GM18502 (cell line): ENCODE data around the gene XBP1.
"Not testable (repeated sequence)": the region's sequence is repeated elsewhere in the genome, so short reads cannot be mapped to it uniquely, and the experiment has no call there.

Experiments
- ATAC-seq: cut with Tn5 transposase; IDR thresholded peaks from one replicate; pipeline ENCODE4 v1.9.1; 2021; ENCODE audit warnings: mild to moderate bottlenecking; ENCODE audit not compliant: unreplicated experiment, poor library complexity

The XBP1 gene

DNA sequence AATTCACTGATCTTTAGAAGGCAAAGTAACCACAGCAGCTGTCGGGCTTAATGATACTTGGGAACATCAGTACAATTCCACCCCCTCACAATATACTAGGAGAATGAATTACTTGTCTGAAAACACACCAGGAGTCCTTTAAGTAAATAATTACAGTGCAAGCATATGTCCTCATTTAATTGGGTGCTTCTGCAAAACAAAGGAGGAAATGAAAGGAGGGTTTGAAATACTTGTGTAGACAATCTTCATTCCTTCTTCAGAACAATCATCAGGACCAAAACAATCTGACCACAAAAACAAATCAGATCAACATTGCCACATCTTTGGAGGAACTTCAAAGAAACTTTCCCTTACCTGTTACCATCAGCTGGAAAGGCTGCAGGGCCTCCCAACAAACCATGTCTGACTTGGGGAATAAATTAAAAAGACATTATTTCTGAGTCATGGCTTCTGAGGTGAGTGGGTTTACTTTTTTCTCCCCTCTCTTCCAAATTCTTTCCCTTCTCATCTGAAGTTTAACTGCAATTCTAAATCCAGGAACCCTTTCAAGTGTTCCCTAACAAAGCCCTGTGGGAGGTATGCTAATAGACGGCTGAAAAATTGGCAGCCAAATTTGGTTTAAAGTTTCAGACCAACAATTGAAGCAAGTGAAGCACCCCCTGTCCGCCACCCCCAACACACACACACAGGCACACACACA, 40.4 kb downstream of the XBP1 start:
- ATAC-seq, result no peak

DNA sequence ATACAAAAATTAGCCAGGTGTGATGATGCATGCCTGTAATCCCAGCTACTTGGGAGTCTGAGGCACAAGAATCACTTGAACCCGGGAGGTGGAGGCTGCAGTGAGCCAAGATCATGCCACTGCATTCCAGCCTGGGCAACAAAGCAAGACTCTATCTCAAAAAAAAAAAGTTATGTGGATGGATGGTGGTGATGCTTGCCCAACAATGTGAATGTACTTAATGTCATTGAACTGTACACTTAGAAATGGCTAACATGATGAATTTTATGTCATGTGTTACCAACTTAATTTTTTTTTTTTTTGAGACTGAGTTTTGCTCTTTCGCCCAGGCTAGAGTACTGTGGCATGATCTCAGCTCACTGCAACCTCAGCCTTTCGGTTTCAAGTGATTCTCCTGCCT, 45.9 kb downstream of the XBP1 start:
- ATAC-seq, result not testable (repeated sequence)

DNA sequence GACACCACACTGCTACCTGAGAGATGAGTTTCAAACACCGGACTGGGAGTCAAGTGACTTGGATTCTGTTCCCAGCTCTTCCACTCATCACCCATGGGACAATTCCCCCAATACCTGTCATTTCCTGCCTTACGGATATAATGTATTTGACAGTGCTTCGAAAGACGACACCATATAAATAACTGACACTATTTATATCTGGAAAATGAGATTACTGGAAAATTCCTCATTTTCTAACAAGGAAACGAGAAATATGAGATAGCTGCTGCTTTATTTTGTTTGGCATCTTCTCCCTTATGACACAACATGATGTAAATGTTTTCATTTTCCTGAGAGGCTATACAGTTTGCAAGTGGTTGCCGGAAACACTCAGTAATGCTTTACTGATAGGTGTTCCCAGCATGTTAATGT, 49.9 kb downstream of the XBP1 start:
- ATAC-seq, result no peak
